Esophagus squamous epithelium (tissue), 5 donors: Measurements from ENCODE around the gene SYT5. TPM values are rescaled to one million over a fixed set of nuclear protein-coding genes. Genes with fewer than 3 reads are reported as not detected.

Experiments
- DNase-seq: peaks from one replicate; lab custom pipeline; 2025; lab: John Stamatoyannopoulos, UW
- H3K27ac ChIP-seq, 4 donors: fragments of 200-600 bp; sonication (generic); one replicate each; pipeline ENCODE4 v1.5.1; 2016 to 2019; ENCODE audit warnings: mild to moderate bottlenecking in 1 of 4
- H3K27me3 ChIP-seq, 4 donors: fragments of 200-600 bp; sonication (generic); 1 replicate in 3 of 4; 2 replicates in 1 of 4; pipeline versions ENCODE4 v1.5.1 to v1.6.0; 2017 to 2021; ENCODE audit warnings: antibody characterized with exemption in 1 of 4
- H3K36me3 ChIP-seq, 3 donors: fragments of 200-600 bp; sonication (generic); one replicate each; pipeline ENCODE4 v1.5.1; 2016 to 2019
- H3K4me1 ChIP-seq, 3 donors: fragments of 200-600 bp; sonication (generic); one replicate each; pipeline ENCODE4 v1.5.1; 2017 to 2019
- H3K4me3 ChIP-seq, 4 donors: fragments of 200-600 bp; sonication (generic); 1 replicate in 3 of 4; 2 replicates in 1 of 4; pipeline ENCODE4 v1.5.1; 2016 to 2019; ENCODE audit warnings: mild to moderate bottlenecking in 2 of 4, moderate library complexity in 1 of 4
- H3K9me3 ChIP-seq, 3 donors: fragments of 200-600 bp; sonication (generic); one replicate each; pipeline ENCODE4 v1.5.1; 2016 to 2019
- CTCF ChIP-seq, 6 experiments: fragments of 450-650 bp in 4 of 6; fragments of 200-600 bp in 2 of 6; sonication (generic) in 2 of 6; IDR thresholded peaks; one replicate each; pipeline ENCODE4 v1.5.1; 2016 to 2019; ENCODE audit warnings: antibody characterized with exemption in 6 of 6, mild to moderate bottlenecking in 4 of 6, moderate library complexity in 4 of 6
- POLR2A ChIP-seq, 4 donors: fragments of 450-650 bp; IDR thresholded peaks; one replicate each; pipeline ENCODE4 v1.6.1; 2017; ENCODE audit warnings: antibody characterized with exemption in 4 of 4, mild to moderate bottlenecking in 4 of 4, moderate library complexity in 3 of 4
- WGBS, 2 donors: methylation state at CpG; one replicate each; pipeline ENCODE4 v1.1.5; 2018; 5-methylcytosine and 5-hydroxymethylcytosine counted together
- intact Hi-C: fragments of 100-400 bp; cut with DNase I; formaldehyde crosslinking; loops from one replicate; pipeline ENCODE4 v1.15.0; 2022
- total RNA-seq, 4 donors: library from RNA; depleted of rRNA; stranded (reverse); fragments of >200 nt; gene quantifications; one replicate each; pipeline ENCODE4 v1.1.0, GENCODE V29; 2016
- donor health status: DM: yes; HTN: yes; CAD: no.

The SYT5 gene
- total RNA-seq, 4 donors from 2014 or later, result 0.22 TPM; not detected in 3

- Histone ChIP-seq H3K4me1 (peaks cover 11 to 19% (median 16%) of the 10 kb centered on the region in 3 donors), H3K4me3 (no peak overlapping the region), H3K9me3 (no peaks in the 10 kb centered on the region), H3K27ac (no peak overlapping the region), H3K36me3 (no peaks in the 10 kb centered on the region), H3K27me3 (peaks cover 5 to 98% (median 8%) of the 10 kb centered on the region in 4 donors)
- 68 to 80% methylated on average over 2 to 10 of the region's 20 CpGs for WGBS, 2 donors
- intact Hi-C loops, result no loop called here
- TF ChIP-seq POLR2A (IDR thresholded peaks at IDR 0.05), result no peak
- TF ChIP-seq CTCF (IDR thresholded peaks at IDR 0.05), result no peak
- no peak for DNase-seq
Measured at GRCh38 chr19:55181740-55182139, 1.7 kb upstream of the SYT5 start.

GRCh38 chr19:55178781-55179599 is 1.1 kb downstream of the SYT5 start:
- Histone ChIP-seq H3K36me3 (no peaks in the 10 kb centered on the region), H3K9me3 (no peaks in the 10 kb centered on the region), H3K27ac (no peak overlapping the region), H3K4me1 (peaks cover 11 to 26% (median 16%) of the 10 kb centered on the region in 3 donors), H3K4me3 (peak overlapping the region in 3 of 4 donors; percentile 6 to 48 (median 34)), H3K27me3 (peaks cover 6 to 99% (median 17%) of the 10 kb centered on the region in 4 donors)
- intact Hi-C loops, result no loop called here
- DNase-seq, result no peak
- TF ChIP-seq CTCF (IDR thresholded peaks at IDR 0.05) (no peak), POLR2A (IDR thresholded peaks at IDR 0.05) (no peak)
- 13 to 21% methylated on average over 14 to 27 of the region's 61 CpGs for WGBS, 2 donors

- H3K9me3 ChIP-seq, result no peaks in the 10 kb centered on the region
- peaks cover 14 to 100% (median 22%) of the 10 kb centered on the region in 4 donors for H3K27me3 ChIP-seq
- intact Hi-C loops, result no loop called here
- no peaks in the 10 kb centered on the region for H3K36me3 ChIP-seq
- WGBS, 2 donors, result 25 to 44% methylated on average over 1 to 2 of the region's 2 CpGs
- no peak for DNase-seq
- TF ChIP-seq POLR2A (IDR thresholded peaks at IDR 0.05), result no peak
- H3K4me1 ChIP-seq, result peaks cover 16 to 38% (median 24%) of the 10 kb centered on the region in 3 donors
- H3K27ac ChIP-seq, result no peak overlapping the region
- no peak overlapping the region for H3K4me3 ChIP-seq
Measured at GRCh38 chr19:55176076-55176475, 4.0 kb downstream of the SYT5 start.

- H3K36me3 ChIP-seq, result no peaks in the 10 kb centered on the region
- peaks cover 14 to 100% (median 21%) of the 10 kb centered on the region in 4 donors for H3K27me3 ChIP-seq
- no peaks in the 10 kb centered on the region for H3K9me3 ChIP-seq
- H3K27ac ChIP-seq, result no peak overlapping the region
- 77 to 80% methylated on average over 13 to 14 of the region's 43 CpGs for WGBS, 2 donors
- no peak for DNase-seq
- intact Hi-C loops, result no loop called here
- peaks cover 16 to 36% (median 24%) of the 10 kb centered on the region in 3 donors for H3K4me1 ChIP-seq
- TF ChIP-seq POLR2A (IDR thresholded peaks at IDR 0.05) (no peak), CTCF (IDR thresholded peaks at IDR 0.05) (no peak)
- no peak overlapping the region for H3K4me3 ChIP-seq
Measured at GRCh38 chr19:55175117-55175867, 4.8 kb downstream of the SYT5 start.

- no peak overlapping the region for H3K27ac ChIP-seq
- 57 to 64% methylated on average over 10 to 12 of the region's 21 CpGs for WGBS, 2 donors
- DNase-seq, result no peak
- no peak overlapping the region for H3K4me3 ChIP-seq
- no peak for TF ChIP-seq CTCF (IDR thresholded peaks at IDR 0.05)
- TF ChIP-seq POLR2A (IDR thresholded peaks at IDR 0.05), result no peak
- peaks cover 12 to 29% (median 17%) of the 10 kb centered on the region in 3 donors for H3K4me1 ChIP-seq
- H3K27me3 ChIP-seq, result peaks cover 9 to 100% (median 17%) of the 10 kb centered on the region in 4 donors
- intact Hi-C loops, result no loop called here
- no peaks in the 10 kb centered on the region for H3K9me3 ChIP-seq
- H3K36me3 ChIP-seq, result no peaks in the 10 kb centered on the region
Measured at GRCh38 chr19:55174425-55175116, 5.5 kb downstream of the SYT5 start.
